ENCODE results near the gene ATF7.
"Not testable (repeated sequence)": the region's sequence is repeated elsewhere in the genome, so short reads cannot be mapped to it uniquely, and the experiment has no call there.

Gene ATF7

DNA sequence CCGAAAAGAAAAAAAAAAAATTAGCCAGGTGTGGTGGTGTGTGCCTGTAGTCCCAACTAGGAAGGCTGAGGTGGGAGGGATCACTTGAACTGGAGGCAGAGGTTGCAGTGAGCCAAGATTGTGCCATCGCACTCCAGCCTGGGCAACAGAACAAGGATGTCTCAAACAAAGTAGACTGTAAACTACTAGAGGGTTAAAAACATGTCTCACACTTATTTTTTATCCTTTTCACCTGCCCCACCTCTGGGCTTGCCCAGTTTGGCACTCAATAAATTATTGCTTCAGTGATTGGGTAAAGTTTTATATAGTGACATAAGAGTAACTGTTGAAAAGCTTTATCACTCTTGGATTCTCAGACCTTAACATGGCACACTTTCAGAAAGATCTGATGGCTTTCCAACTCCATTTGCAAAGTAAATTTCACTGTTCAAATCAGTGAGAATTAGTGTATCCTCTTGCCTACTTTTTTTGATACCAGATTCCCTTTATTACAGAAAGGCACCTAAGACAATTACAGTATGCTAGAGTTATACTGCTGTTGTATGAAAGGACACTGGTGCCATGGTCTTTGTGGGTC lies 62.6 kb downstream of the ATF7 start:
- no peak for DNase-seq

DNA sequence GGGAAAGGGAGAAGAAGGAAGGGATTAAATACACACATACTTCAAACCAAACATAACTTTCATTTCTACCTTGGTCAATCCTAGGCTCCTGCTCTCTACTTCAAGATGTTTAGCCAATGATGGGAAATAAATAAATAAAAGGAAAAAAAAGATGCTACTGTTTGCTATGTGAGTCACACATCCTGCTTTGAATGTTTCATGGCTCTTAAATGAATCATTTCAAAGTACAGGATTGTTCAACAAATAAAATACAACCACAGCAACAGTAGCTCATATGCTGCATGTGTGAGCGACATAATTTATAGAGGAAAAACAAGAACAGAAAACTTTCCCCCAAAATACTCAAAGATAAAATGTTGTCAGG lies 64.6 kb downstream of the ATF7 start:
- DNase-seq: no peak

DNA sequence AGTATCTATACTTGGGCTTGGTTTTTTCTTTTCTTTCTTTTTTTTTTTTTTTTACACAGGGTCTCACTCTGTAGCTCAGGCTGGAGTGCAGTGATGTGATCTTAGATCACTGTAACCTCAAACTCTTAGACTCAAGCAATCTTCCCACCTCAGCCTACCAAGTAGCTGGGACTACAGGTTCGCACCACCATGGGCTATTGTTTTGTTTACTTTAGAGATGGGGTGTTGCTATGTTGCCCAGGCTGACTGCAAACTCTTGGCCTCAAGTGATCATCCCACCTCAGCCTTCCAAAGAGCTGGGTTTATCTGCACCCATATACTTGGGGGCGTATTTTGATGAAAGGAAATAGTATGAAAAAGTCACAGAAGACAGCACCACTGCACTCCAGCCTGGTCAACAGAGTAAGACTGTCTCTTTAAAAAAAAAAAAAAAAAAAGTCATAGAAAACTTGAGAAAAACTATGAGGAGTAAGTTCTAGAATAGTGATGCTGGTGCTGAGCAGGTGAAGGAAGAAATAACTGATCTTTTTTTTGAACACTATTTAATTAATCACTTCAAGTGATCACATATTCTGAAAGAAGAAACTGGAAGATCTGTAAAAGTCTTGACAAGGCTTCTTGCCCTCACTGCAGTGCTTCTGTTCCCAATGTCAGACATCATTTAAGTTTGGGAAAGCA lies 65.1 kb downstream of the ATF7 start:
- no peak for DNase-seq

DNA sequence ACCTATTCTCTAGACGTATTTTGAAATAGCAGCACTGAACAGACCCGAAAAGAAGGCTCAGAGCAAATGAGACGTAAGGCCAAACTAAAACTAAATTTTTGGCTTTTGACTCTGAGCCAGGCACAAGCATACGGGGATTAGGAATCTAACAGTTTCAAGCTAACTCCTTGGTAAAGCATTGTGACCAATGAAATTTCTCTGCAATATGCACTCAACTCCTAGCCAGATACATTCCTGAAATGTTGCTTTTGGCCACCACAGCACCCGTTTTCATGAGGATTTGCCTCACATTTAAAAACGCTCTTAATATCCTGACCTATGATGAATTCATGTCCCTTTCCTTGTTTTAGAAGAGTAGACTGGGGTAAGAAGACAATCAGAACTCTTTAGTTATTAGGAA lies 65.8 kb downstream of the ATF7 start:
- no peak for DNase-seq

DNA sequence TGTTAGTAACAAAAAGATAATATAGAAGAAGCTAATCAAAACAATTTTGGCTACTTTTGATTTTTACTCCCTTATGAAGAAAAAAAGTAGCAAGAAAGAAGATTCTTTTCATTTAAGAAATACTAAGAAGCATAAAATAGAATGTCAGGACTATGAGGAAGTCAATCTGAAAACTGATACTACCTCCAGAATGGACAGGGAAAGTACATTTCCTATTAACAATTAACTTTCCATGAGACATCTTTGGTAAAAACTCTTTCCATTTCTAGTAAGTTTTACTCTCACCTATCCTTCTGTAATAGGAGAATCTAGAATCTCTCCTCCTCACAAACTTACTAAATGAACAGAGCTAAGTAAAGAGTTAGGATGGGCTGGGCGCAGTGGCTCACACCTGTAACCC lies 67.6 kb downstream of the ATF7 start:
- no peak for DNase-seq

DNA sequence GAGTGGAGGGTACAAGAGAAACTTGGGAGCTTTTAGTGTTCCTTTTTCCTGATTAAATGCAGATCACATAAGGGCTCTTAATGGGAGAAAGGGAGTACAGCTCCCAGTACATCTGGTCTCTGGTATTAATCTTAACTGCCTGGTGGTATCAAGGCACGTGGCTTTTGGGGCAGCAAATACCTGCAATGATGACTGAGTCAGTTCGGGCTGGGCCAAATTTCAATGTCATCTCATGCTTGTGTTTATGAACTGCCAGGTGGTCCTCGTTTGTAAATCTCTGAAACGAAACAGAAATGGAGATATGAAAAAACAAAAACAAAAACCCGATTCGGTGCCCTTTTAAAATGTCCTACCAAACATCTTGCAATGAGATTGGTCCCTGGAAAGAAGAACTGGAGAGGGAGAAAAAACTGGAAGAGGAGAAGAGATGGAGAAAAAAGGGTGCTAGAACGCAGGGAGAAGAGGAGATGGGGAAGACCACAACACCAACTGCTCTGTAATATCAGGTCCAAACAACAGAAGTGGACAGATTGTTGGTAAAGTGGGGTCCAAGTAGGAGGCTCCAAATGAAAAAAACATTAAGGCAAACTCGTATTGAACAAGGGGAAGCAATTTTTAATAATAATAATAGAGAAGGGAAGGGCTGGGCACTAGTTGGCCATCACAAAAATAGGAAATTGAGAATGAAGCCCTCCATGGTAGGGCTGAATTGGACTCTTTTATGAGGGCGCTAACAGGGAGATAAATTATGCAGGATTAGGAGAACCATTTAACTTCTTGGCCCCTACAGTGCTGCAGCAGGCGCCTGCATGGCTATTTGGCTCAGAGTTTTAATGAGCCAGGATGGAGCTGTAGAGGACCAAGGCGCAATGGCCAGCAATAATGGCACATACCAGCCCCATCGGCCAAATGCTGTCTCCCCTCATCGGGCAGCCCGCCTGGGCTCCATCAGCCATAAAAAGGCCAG lies 73.5 kb downstream of the ATF7 start:
- DNase-seq: no peak

DNA sequence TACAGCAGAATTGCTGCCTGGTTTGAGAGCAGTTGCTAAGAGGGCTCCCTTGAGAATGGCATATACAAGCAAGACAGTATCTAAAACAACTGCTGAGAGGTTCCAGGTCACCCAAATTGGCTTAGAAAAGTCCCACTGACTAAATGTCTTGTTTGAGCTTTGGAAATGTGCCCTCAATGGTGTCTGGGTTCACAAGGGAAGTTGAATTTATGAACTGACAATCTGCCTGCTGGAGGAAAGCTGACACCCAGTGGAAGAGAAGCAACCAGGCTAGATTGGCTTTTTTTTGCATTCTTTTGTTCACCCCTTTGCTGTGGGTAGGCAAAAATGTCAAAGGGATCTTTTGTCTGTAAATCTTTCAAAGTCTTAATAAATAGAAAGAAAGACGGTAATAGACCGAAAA lies 74.3 kb downstream of the ATF7 start:
- no peak for DNase-seq

DNA sequence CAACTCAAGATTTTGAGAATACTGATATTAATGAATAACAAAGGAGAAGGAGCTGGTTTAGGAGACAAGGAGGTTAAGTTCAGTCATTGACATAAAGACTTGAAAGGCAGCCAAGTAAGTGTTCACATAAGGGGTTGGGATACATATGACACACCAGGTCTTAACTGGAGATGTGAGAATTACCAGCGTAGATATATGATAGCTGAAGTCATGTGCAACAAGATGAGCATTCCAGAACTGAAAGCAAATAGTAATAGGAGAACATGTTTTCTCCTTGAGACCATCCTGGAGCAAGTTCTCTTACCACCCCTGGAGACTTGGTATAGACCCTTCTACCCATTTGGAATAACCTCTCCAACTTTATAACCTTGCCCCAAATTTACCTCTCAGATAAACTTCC lies 75.6 kb downstream of the ATF7 start:
- no peak for DNase-seq

DNA sequence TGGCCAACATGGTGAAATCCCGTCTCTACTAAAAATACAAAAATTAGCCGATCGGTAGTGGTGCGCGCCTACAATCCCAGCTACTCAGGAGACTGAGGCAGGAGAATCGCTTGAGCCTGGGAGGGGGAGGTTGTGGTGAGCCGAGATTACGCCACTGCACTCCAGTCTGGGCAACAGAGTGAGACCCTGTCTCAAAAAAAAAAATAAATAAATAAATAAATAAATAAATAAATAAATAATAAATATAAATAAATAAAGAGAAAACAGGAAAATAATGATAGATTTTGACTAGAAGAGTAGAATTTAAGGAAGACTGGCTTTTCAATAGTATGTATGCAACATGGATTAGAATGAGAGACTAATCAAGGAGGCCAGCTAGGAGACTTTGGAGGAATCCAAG lies 76.1 kb downstream of the ATF7 start:
- DNase-seq: not testable (repeated sequence)

DNA sequence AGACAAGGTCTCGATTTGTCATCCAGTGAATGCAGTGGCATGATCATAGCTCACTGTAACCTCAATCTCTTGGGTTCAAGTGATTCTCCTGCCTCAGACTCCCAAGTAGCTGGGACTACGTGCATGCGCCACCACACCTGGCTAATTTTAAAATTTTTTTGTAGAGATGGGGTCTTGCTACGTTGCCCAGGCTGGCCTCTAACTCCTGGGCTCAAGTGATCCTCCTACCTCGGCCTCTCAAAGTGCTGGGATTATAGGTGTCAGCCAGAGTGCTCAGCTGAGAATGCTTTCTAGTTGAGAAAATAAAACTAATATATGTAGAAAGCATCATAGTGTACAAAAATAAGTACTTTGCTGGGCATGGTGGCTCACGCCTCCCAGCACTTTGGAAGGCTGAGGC lies 77.8 kb downstream of the ATF7 start:
- not testable (repeated sequence) for DNase-seq

DNA sequence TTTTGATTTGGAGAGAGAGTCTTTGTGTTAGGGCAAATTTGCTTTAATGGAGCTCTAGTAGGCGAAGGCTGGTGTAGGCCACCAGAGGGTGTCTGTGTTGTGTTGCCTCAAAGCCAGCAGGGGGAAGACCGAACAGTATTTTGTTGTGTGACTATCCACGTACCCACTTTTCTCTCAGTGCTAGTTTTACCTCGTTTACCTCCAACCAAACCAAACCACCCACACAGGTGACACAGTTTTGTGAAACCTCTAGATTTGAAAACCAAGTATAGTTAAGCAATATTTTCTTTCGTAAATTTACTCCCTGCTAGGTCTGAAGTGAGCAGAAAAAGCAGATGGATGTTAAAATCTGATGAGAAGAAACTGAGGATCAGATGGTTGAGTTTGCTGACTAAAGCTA lies 82.6 kb downstream of the ATF7 start:
- DNase-seq: peak; percentile 60

DNA sequence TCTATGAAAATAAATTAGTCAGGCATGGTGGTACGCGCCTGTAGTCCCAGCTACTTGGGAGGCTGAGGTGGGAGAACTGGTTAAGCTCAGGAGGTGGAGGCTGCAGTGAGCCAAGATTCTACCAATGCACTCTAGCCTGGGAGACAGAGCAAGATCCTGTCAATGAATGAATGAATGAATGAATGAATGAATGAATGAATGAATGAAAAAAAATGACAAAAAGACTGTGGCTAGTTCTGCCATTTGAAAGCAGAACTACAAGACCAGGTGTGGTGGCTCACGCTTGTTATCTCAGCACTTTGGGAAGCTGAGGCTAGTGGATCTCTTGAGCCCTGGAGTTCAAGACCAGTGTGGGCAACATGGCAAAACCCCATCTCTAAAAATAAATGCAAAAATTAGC lies 86.7 kb downstream of the ATF7 start:
- DNase-seq: no peak

DNA sequence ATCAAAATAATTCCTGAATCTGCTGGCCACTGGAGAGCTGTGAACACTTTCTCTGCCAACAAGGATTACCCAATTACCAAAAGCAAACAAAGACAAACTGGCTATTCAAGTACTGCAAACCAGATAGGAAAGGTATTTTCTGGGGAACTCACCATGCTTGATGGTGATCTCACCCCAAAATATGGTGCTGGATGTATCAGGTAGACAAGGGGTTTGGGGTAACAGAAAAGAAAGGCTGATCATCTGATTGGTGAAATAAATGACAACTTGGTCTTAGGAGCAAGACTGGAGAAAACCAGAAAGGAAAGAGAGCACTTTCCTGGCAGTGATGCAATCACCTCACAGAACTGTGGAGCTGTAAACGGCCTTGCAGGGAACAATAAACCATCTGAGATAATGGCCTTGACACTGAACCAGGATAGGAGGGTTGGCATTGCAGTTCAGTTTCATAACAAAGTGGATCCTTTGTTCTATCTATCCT lies 87.9 kb downstream of the ATF7 start:
- peak; percentile 53 for DNase-seq

DNA sequence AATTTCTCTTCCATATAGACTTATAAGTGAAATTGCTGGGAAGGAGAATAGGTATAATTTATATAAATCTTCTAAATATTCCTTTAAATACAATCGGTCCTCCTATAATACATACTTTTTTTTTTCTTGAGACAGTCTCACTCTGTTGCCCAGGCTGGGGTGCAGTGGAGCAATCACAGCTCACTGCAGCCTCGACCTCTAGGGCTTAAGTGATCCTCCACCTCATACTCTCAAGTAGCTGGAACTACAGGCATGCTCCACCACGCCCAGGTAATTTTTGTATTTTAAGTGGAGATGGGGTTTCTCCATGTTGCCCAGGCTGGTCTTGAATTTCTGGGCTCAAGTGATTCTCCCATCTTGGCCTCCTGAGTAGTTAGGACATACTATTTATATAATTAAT lies 89.2 kb downstream of the ATF7 start:
- no peak for DNase-seq

DNA sequence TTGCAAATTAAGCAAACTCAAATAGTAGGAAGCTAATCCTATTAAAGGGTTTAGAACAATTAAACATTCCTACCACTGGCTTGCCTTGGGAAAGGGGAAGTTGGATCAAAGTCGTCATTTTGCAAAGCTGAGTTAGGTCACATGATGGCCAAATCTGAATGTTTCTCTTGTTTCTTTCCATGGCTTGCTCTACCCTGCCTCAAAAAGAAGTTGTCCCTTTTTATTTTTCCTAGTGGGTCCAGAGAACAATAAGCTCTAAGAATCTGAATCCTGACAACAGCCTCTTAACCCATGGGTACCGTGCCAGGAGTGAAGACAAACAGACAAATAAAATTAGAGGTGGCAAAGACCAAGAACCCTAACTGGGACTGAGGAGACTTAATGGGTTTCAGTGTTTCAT lies 92.7 kb downstream of the ATF7 start:
- no peak for DNase-seq

DNA sequence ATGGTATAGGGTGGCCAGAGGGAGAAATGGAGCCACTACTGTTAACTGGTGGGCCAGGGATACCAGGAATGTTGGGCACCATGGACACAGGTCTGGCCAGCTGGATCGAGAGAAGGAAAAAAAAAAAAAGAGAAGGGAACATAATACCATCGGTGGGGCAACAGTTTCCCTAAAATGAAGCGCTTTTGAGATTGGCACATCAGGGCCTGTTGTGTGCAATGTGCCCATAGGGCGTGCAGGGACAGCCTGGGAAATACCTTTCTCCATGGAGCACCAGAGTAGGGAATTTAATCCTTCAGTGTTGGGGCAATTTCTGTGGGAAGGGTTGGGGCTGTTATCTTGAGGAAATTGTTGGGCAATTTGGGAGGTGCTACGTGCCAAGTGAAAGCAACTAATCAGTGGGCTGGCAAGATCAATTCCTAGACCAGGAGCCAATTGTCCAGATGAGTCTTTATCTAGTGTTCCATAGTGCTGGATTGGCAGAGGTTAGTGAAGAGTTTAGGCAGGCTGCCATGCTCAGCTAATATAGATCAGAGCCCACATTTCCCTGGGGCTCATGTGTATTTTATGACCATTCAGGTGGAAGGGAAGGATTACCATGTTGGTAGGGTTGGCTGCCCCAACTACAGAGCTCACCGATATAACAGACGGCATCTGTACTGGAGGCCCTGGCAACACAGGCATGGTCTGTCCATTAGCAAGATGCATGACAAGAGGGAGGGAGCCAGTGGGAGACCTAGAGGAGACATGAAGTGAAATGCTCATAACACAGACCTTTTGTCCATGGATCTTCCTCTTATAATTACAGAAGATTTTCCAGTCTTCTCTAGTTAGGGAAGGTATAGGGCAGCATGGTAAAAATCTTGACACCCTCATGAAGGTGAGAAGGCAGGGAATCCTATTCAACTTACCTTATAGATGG lies 93.4 kb downstream of the ATF7 start:
- DNase-seq: no peak

DNA sequence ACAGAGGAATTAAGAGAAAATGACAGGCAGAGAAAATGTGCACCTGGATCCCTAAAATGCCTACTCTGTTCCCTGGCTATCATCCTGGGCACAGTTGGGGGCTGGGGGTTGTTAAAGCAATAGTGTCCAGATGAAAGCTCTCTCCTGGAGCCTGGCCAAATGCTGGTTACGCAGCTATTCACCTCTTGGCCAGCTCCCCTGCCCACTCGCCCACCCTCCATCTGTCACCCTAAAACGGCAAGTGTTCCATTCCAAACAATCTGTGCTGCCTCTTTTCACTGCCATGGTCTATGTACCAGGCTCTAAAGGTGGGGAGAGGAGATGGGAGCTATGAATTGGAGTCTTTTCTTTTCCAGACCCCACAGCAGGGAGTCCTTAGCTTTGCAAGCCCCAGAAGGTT lies 94.2 kb downstream of the ATF7 start:
- DNase-seq: peak; percentile 31

DNA sequence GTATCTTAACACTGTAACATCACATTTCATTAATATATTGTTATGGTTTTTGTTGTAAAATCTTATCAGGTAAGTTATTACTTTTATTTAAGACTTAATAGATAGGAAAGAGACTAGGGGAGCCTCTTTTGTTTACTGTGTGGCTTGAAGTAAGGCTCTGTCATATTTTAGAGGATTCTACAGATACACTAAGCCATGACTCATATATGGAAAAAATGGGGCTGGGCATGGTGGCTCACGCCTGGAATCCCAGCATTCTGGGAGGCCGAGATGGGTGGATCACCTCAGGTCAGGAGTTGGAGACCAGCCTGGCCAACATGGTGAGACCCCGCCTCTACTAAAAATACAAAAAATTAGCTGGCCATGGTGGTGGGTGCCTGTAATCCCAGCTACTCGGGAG lies 95.3 kb downstream of the ATF7 start:
- no peak for DNase-seq

DNA sequence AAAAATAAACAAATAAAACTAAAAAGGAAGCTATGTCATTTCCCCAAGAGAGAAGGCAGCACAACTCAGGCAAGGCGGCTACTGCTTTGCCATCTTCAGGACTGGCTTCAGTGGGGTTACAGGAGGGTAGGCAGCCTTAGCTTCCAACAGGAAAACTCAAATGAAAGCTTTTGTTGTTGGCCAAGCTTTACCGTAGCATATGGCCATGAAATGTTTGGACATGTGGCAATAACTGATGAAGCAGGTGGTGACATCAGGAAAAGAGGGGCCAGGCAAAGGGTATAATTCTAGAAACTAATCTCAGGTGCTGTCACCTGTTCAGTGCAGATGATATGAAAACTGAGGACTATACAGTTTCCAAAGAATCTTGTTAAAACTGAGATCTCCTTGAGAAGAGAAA lies 96.1 kb downstream of the ATF7 start:
- DNase-seq: no peak

DNA sequence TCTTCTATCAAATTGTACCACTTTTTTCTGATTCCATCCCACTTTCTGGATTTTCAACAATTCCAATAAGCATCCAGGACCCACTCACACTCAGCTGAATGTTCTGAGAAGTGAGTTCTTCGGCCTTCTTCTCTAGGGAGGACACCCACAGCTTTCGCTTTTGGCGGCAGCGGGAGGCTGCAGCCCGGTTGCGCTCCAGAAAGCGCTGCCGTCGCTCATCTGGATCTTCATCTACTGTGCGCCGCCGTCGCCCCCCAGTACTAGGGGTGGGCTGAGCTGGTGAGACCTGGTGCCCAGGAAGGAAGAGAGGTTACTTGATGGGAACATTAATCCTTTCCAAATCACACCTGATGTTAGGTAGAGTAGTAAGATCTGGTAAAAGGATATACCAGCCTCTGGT lies 101.7 kb downstream of the ATF7 start:
- DNase-seq: no peak

DNA sequence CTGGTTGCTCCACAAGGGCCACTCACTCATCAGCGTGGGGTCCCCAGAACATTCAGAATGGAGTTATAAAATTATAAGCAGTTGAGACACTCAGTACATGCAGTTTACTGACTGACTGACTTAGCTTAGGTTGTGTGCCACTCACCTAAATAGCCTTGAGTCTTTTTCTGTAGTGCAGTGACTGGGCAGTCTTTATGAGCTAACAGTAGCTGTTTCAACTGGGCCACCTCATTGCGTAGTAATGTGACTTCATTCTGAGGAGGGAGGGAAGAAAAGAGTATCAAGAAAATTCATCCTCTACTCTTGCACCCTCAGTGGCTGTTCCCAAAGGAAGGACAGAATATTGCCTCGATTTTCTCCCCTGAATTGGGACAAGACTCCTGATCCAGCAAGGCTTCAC lies 103.1 kb downstream of the ATF7 start:
- no peak for DNase-seq

DNA sequence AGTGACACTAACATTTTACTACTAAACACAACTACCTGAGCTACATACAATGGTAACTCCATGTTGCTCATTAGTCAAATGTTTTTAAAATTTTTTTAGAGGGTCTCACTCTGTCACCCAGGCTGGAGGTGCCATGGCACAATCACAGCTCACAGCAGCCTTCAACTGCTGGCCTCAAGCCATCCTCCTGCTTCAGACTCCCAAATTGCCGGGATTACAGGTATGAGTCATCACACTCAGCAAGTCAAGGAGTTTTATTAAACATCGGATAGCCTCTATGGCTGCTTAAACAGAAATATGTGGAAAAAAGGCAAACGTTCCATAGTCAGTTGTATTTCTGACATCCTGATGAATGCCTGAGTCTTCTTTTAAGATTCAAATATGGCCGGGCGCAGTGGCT lies 107.8 kb downstream of the ATF7 start:
- no peak for DNase-seq
